Cortex of kidney (tissue), 1 donor: ENCODE data around the gene CALR3.

ENCODE experiments used
- DNase-seq: peaks from one replicate; lab custom pipeline; 2025; lab: John Stamatoyannopoulos, UW

Gene CALR3

GRCh38 chr19:16429066-16429758, 66.8 kb downstream of the CALR3 start:
- no peak for DNase-seq
